OCI-LY1 (cell line): Measurements from ENCODE around the gene PWP2.

Experiments
- CTCF ChIP-seq: fragments of 200-600 bp; sonication (generic), shearing (Covaris generic); IDR thresholded peaks from 2 replicates; pipeline ENCODE4 v1.5.1; 2017; ENCODE audit warnings: mild to moderate bottlenecking, antibody characterized with exemption, low read length, moderate library complexity, mixed read lengths
- EZH2 ChIP-seq: fragments of 200-600 bp; sonication (generic), shearing (Covaris generic); IDR thresholded peaks from 2 replicates; pipeline ENCODE4 v1.8.0; 2017; ENCODE audit warnings: borderline replicate concordance, mixed run types, mild to moderate bottlenecking, antibody characterized with exemption, low read length, moderate library complexity, mixed read lengths

GRCh38 chr21:44092211-44092610 lies 15.0 kb upstream of the PWP2 start:
- no peak for TF ChIP-seq CTCF
- TF ChIP-seq EZH2 = no peak
